ENCODE results near the gene TMEM238.

The TMEM238 gene

GRCh38 chr19:55376241-55376933 is 7.7 kb downstream of the TMEM238 start, which contains the start of gene TMEM190:
Gene TMEM190 (plus strand): TSS chr19:55376826. CDS start chr19:55376854, 28 bp downstream.
- DNase-seq: no peak

DNA sequence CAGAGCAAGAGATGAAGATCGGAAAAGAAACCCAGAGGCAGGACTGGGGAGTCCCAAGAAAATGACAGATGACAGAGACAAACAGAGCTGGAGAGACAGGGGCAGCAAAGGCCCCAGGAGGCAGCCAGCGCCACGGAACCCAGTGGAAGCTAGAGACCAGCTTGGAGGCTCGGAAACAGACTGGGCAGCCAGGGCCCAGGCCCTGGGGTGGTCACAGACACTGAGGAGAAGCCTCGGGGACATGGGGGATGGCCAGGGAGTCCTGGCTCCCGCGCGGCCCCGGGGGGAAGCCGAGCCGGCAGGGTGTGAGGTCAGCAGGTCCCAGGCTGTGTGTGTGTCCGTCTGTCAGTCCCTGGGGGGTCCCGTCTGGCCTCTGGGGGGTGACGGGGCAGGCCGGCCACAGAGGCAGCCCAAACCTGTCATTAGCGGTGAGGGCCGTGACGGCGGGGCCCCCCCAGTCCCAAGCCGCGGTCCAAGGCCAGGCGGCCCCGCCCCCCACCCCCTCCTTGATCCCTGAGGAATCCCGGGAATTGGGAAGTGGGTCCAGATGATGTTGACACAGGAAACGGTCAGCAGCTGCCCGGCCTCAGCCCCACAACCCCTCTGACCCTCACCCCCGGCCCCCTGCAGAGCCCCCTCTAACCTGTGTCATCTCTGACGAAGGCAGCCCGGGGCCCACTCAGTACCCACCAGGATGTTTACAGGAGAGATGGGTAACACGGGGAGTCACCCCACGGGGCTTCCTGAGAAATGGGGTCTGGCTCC is 9.9 kb downstream of the TMEM238 start:
- no peak for DNase-seq

GRCh38 chr19:55373306-55373992 is 10.6 kb downstream of the TMEM238 start:
- DNase-seq: no peak

DNA sequence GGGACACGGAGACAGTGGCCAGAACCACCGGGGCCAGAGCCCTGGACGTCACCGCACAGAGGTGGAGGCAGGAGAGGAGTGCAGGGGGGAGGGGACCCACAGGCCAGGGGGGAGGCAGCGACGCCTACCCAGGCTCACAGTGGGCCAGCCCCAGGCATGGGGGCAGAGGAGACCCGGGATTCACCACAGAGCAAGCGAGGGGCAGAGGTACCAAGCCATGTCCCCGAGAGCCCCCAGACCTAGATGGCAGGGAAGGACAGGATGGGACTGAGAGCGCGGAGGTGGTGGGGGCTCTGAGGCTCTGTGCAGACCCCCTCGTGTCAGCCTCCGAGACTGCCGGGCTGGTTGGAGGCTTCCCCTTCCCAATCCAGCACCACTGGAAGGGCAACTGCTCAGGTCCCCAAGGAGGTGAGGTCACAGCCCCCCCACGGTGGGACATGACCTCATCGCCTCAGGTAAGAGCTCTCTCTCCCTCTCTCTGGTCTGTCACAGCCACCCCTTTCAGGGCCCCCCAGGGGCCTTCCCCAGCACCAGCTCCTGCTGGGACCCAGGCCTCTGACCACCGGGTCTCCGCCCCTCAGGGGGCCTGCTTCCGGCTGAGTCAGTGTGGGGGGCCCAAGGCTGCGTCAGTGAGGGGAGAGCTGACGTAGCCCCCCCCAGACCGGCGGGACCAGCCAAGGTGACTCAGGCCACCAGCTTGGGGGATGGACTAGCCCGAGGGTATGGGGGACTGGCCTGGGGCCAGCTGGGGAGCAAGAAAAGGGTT is 11.6 kb downstream of the TMEM238 start:
- no peak for DNase-seq

DNA sequence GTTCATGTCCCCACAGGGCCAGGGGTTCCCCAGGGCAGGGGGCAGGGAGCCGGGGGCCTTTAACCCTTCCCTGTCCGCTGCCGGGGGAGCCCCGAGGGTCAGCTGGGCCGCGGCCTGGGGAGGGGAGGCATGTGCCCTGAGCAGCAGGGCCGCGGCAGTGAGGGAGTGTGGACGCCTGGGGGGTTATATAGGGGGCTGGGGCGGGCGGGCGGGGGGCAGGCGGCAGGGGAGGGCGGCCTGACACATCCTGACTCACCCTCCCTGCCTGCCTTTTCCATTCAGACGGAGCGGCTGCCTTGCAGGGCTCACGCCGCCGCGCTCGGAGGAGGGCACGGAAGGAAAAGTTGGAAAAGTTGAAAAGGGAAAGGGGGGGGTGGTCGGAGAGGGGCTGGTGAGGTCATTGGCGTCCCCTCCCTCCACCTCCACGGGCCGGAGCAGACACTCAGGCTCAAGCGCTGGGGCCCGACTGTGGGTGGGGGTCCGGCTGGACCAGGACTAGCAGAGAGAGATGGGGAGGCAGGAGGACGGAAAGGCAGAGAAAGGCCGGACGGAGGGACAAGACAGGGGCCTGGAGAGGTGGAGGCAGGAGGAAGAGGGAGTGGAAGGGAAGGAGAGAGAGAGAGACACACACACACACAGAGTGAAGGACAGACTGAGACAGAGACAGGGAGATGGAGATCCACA is 13.6 kb downstream of the TMEM238 start, which contains the start of gene IL11:
TSS of gene IL11 (minus strand) at position 159 of the 684 bp plus-strand sequence. CDS start at position 6, 153 bp downstream.
- no peak for DNase-seq

- DNase-seq: no peak
Measured at GRCh38 chr19:55369653-55370304, 14.3 kb downstream of the TMEM238 start.

DNA sequence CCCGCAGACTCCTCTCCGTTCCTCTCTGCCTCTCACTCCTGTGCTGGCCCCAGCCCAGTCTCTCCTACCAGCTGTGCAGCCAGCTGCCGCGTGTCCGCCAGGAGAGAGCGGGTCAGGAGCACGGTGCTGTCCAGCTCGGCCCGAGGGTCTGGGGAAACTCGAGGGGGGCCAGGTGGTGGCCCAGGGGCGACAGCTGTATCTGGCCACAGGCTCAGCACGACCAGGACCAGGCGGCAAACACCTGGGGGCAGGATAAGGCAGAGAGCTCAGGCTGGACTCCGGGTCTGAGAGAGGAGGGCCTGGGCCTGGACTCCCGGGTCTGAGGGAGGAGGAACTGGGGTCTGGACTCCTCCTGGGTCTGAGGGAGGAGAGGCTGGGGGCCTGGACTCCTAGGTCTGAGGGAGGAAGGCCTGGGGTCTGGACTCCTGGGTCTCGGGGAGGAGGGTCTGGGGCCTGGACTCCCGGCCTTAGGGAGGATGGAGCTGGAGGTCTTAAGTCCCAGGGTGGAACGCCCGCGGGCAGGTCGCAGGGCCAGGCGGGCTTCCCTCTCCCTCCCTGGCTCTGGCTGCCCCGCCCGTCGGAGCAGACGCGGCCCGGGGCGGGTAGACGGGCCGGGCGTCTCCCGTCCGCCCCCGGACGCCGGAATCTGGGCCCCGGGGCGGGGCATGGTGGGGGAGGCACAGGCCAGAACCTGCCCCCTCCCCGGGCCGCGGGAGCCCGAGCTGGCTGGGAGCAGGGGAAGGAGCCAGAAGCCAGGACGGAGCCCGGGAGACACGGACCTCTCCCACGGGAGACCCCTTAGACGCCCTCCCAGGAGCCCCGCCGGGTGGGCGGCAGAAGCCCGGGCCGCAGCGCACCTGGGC is 15.2 kb downstream of the TMEM238 start:
- DNase-seq: peak in 1 of 4 experiments; percentile 6

GRCh38 chr19:55368106-55368505 is 16.0 kb downstream of the TMEM238 start:
- DNase-seq: no peak

GRCh38 chr19:55366790-55367189 is 17.3 kb downstream of the TMEM238 start:
- no peak for DNase-seq

GRCh38 chr19:55365964-55366363 is 18.1 kb downstream of the TMEM238 start:
- no peak for DNase-seq

DNA sequence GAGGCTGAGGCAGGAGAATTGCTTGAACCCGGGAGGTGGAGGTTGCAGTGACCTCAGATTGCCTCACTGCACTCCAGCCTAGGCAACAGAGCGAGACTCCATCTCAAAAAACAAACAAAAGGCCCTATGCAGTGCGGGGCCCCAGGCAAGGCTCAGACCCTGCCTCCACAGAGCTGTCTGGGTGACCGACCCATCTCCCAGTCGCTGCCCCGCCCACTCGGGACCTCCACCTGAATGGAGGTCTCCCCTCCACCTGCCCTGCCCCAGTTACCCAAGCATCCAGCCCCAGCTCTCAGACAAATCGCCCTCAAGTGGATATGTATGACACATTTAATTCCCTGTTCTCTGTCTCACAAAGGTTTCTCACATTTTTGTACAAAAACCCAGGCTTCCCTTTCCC is 18.8 kb downstream of the TMEM238 start:
- DNase-seq: no peak

DNA sequence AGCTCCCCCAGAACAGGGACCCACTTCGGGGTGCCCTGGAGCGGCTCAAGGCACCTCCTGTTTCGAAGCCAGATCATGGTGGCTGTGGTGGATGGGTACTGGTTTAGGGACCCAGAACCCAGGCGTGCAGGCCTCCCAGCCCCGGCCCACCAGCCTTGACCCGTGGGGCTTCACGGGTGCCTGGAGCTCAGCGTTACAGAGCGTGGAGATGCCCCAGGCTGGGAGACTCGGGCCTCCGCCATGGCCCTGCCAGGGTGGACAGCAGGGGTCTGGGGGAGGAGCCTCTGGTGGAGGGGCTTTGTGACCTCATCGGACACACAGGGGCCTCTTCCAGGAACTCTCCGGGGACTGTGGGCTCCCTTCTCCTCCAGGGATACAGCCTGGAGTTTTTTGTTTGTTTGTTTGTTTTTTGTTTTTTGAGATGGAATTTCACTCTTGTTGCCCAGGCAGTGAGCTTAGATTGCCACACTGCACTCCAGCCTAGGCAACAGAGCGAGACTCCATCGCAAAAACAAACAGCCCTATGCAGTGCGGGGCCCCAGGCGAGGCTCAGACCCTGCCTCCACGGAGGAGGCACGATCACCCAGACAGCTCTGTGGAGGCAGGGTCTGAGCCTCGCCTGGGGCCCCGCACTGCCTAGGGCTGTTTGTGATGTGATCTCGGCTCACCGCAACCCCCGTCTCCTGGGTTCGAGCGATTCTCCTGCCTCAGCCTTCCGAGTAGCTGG is 20.9 kb downstream of the TMEM238 start, which contains the start of gene GARIN5B:
TSS of gene GARIN5B (minus strand) at position 271 of the 727 bp plus-strand sequence. CDS start at position 77, 194 bp downstream.
- no peak for DNase-seq

GRCh38 chr19:55362174-55362989 is 21.7 kb downstream of the TMEM238 start:
- no peak for DNase-seq

GRCh38 chr19:55360902-55361301 is 23.2 kb downstream of the TMEM238 start:
- no peak for DNase-seq

DNA sequence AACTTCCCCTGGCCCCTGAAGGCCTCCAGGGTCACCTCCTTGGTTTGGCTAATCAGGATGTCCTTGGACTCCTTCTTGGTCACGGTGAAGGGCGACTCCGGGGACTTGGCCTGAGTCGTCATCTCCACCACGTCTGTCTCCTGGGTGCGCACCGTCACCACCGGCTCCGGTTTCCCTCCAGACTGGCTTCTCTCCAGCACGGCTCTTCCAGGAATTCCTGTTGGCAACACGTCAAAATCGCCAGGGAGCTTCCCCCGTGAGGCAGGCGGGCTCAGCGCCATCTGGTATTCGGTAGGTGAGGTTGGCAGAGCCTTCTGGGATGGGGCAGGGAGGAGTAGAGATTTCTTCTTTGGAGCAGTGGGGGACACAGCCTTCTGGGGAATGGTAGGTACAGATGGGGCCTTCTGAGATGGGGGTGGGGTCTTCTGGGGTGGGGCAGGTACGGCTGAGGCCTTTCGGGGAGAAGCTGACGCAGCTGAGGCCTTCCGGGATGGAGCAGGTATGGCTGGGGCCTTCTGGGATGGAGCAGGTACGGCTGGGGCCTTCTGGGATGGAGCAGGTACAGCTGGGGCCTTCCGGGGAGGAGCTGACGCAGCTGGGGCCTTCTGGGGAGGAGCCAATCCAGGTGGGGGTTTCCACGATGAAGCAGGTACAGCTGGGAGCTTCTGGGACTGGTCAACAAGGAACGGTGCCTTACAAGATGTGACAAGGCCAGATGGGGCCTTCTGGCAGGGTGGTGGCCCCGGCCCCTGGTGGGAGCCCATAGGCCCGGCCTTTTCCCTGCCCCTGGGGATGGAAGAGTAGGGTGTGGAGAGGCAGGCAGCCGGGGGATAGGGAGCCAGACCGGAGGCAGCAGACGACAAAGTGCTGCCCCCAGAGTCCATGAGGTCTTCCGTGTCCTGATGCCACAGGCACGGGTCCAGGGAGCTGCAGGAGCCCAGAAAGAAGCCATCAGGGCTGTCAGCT is 24.9 kb downstream of the TMEM238 start:
- DNase-seq: no peak

DNA sequence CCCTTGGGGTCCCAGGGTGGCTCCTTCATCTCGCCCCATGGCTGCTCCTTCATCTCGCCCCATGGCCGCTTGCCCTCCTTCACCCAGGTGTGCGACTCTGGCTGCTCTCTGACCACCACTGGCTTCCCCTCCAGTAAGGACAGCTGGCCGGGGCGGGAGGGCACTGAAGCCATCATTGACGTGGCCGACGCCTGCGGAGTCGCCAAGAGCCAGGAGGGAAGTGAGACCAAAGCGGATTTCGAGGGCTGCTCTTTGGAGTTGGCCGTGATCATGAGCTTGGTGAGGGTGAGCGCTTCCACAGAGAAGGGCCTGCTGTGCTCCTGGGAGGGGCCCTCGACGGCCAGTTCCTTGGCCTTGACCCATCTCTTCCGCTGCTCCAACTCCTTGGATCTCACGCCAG is 25.6 kb downstream of the TMEM238 start:
- no peak for DNase-seq

DNA sequence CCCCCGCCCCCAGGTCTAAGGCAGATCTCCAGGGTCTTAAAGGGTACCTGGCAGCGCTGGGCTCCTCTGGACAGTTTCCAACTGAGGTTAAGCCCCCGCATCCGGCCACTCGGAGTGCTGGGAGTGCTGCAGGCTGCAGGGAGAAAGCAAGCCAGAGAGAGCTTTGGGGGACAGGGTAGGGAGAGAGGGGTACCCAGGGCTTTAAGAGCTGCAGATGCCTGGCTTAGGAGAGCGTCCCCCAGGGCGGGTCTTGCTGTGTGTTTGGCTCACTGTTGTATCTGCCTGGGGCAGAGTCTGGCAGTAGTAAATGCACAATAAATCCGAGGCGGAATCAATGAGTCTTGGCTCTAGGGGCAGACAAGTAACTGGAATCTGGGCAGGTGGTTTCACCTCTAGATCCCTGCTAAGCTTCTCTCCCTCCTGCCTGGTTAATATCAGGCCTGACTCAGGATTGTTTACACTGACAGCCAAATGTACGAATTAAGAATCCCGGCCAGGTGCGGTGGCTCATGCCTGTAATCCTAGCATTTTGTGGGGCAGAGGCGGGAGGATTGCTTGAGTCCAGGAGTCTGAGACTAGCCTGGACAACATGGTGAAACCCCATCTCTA is 28.8 kb downstream of the TMEM238 start:
- no peak for DNase-seq
